HG03280 (cell line): Measurements from ENCODE around the gene PCOLCE2.

Experiments used
- ATAC-seq: cut with Tn5 transposase; IDR thresholded peaks from one replicate; pipeline ENCODE4 v1.9.1; 2021; ENCODE audit warnings: mild to moderate bottlenecking, moderate library complexity; ENCODE audit not compliant: unreplicated experiment

PCOLCE2 gene

DNA sequence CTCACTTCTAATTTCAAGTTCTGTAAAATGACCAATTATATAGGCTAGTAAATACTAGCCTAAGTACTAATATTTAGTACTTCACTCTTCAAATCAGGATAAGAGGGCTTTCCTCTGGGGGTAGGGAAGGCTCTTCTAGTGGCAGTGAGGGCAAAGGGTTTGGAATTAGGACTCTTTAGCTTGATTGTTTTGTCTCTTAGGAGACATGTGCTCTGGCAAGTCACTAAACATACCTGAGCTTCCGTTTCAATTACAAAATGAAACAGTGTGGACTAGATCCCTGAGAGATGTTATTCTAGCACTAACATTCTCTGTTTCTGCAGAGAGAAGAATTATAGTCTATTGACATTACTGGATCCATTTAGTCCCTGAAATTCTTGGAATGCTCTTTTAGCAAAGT is 71.5 kb downstream of the PCOLCE2 start:
- ATAC-seq = no peak

DNA sequence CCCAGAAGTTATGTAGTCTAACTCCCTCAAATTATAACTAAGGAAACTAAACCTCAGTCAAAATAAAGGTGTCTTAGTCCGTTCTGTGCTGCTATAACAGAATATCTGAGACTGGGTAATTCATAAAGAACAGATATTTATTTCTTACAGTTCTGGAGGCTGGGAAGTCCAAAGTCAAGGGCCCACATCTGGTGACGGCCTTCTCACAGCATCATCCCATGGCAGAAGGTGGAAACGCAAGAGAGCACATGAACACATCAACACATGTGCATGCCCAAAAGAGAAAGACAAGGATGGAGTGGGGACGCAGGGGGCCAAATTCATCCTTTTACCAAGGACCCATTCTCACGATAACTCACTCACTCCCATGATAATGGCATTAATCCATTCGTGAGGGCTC is 73.1 kb downstream of the PCOLCE2 start:
- ATAC-seq = no peak

DNA sequence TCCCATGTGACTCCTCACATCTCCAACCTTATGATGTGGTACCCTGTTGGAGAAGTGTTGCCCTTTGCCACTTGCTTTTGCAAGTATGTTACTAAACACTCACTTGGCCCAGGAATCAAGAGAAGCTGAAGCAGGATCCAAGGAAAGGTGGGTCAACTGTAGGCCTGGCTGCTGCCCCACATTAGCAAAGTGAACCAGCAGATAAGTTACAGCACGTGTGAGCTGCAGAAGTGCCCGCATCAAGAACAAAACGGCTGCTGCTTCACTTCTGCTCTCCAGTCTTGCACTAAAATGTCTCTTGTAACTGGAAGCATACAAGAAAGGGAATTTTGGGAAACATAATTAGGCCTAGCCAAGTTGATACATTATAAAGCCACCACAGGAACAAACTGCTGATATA is 79.6 kb downstream of the PCOLCE2 start:
- no peak for ATAC-seq

DNA sequence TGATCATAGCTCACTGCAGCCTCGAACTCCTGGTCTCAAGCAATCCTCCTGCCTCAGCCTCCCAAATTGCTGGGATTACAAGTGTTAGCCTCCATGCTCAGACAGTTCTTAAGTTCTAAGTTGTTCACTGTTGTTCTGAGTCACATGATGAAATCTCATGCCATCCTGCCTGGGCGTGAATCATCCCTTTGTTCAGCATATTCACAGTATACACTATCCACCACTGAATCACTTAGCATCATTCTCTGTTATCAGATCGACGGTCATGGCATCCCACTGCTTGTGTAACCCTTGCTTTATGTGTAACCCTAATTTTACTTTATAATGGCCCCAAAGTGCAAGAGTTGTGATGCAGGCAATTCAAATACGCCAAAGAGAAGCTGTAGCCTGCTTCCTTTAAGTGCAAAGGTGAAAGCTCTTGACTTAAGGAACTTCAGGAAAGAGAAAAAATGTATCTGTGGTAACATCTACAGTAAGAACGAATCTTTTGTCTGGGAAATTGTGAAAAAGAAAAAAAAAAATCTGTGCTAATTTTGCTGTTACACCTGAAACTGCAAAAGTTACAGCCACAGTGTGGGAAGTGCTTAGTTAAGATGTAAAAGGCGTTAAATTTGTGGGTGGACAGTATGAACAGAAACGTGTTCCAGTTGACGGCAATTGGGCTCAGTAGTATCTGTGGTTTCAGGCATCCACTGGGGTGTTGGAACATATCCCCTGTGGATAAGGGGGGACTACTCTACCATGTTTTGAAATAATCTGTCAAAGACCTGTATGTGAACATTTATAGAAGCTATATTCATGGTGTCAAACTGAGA is 80.6 kb downstream of the PCOLCE2 start:
- ATAC-seq = no peak

DNA sequence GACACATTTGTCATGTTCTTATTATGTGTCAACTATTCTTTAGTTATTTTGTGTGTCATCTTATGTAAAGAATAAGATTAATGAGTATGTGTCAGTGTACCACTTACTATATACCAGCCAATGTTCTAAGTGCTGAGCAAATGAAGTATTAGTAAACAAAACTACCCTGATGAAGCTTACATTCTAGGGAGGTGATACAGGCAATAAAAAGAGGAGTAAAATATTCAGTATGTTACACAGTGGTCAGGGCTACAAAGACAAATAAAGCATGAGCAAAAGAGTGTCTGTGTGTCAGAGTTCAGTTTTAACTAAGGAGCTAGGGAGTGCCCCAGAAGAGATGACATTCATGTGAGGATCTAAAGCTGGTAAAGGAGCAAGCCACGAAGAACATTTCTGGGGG is 86.0 kb downstream of the PCOLCE2 start:
- ATAC-seq = no peak

DNA sequence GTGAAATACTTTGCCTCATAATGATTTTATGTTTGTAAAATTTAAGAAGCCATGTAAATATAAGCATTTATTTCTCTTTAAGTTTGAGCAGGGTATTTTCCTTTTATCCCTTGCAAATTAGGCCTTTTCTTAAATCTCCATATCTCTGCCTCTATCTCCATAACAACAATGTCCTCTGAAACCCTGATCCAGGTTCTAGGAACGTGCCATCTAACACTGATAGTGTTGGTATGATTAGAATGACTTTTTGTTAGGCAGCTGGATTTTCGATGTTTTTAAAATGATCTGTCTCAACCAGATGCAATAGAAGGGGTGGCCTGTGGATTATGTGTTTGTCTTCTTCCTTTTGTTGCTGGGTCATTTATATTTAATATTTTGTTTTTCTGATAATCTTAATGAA is 87.1 kb downstream of the PCOLCE2 start:
- ATAC-seq = no peak

DNA sequence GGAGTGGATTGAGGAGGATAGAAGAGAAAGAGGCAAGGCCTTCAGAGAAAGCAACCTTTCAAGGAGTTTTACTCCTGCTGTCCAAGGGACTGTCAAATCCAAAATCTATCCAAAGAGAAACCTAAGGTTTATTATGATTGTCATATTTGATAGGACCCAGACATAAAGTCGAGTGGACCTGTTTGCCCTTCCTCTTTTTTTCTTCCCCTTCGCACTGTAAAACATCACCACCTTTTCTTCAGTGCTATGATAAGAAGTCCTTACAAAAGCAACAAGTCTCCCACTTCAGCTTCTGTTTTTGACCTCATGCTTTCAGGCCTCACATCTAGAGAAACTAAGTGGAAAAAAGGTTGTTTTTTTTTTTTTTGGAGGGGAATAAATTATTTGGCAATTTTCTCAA is 92.1 kb downstream of the PCOLCE2 start:
- no peak for ATAC-seq

DNA sequence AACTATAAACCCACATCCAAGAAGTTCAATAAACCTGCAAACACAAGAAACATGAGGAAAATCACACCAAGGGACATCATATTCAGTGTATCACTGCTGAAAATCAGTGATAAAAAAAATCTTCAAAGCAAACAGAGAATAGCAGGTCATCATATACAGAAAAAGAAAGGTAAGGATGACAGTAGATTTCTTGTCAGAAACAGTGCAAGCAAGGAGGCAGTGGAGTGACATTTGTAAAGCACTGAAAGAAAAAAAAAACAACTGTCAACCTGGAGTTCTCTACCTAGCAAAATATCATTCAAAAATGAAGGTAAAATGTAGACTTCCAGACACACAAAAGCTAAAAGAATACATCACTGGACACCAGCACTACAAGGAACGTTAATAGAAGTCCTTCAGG is 93.6 kb downstream of the PCOLCE2 start:
- ATAC-seq = no peak

DNA sequence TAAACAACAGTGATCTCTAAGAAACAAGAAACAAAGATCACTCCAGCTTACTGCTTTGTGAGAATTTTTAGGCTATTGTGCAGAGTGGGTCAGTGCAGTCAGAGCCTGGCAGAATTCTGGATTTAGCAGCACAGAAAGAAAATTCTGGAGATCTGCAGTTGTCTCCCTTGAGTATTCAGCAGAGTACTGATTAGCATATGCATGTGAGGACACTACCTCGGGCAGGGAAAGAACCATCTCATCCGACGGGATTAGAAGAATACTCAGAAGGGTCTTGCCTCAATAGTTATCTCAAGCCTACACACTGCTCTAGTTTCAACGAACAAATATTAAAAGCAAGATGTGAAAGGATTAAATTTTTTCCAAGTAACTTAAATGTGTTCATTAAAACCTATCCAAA is 94.4 kb downstream of the PCOLCE2 start:
- ATAC-seq = no peak

DNA sequence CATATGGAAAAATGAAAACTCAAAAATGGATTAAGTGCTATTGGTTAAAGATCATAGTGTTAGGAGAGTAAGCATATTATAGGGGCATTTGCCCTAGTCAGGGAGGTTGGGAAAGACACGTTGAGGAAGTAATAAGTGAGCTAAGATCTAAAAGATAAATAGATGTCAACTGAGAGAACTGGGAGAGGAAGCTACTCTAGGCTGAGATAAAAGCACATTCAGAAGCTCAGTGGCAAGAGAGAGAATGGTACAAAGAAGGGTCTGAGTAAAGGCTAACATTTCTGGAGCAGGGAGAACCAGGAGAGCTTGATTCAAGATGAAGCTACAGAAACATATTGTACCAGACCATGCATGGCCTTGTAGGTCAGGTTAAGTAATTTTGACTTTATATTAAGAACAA is 101.2 kb downstream of the PCOLCE2 start:
- ATAC-seq = no peak

DNA sequence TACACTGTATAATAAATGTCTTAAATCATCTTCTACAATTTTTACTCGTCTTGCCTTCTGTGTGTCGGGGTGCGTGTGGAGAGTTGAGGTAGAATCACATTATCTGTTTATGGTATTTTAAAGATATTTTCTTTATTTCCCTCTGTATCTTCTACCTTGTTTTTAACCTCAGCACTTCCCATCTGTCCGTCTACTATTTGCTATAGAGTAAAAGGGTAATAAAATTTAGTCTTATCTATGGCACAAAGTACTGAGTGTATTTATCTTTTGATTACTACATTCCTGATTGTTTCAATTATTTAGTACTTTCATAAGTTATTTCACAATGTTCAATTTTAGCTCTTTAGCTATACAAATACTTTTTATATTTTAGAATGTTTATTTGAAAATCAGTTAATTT is 102.9 kb downstream of the PCOLCE2 start:
- ATAC-seq = no peak

DNA sequence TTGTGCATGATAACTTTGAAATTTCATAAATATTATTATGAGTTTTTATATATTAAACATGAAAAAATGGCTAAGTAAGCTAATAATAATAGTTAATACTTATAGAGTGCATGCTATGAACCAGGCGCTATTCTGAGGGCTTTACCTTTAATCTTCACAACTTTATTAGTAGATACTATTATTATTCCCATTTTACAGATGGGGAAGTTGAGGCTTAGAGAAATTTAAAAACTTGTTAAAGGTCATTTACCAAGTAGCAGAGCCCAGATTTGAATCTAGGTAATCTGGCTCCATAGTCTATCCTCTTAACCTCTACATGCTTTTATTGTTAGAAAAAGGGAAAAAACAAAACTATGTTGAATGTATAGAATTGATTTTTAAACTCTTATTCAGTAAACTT is 104.7 kb downstream of the PCOLCE2 start:
- ATAC-seq = no peak

DNA sequence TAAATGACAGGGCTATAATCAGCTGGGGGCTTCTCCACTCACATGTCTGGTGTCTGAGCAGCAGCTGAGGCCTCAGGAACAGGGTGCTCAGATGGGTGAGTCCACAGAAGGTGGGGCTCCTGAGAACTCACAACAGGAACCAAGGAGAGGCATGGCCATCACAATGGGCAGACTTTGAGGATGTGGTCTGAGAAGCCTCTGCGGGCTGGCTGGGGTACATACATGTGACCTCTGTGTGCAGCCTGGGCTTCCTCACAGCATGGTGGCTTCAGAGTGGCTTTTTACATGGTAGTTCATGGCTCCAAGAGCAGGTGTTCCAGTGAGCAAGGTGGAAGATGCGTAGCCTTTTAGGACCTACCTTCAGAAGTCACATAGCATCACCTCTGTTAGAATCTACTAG is 106.3 kb downstream of the PCOLCE2 start:
- ATAC-seq = no peak

DNA sequence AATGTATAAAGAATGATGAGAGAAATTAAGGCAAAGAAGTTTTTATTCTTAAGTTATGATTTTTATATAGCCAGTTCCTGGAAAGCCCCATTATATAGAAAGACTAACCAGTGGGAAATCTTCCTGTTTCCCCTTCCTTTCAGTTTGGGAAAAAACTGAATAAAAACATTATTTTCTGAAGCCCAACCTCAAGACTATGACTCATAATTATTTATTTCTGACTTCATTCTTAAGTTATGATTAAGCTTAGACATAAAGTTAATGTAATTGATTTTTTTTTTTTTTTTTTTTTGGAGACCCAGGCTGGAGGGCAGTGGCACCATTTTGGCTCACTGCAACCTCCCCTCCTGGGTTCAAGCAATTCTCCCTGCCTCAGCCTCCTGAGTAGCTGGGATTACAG is 109.3 kb downstream of the PCOLCE2 start:
- ATAC-seq = no peak

DNA sequence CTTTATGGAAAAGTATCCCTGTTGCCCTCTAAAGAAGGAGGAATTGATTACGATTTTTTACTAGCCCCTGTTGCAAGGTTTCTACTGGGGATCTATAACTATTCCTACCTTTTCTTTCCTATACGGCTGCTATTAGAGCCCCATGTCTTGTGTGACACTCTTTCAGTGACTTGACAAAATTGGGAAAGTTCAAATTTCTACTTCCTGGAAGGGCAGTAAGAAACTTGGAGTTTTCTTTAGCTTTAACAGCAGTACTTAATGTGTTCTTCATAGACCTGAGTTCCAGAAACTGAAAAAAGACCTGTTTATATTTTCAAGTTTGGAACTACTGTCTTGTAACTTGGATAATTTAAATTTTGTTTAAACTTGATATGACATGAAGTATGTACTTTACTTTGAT is 110.3 kb downstream of the PCOLCE2 start:
- ATAC-seq = no peak

DNA sequence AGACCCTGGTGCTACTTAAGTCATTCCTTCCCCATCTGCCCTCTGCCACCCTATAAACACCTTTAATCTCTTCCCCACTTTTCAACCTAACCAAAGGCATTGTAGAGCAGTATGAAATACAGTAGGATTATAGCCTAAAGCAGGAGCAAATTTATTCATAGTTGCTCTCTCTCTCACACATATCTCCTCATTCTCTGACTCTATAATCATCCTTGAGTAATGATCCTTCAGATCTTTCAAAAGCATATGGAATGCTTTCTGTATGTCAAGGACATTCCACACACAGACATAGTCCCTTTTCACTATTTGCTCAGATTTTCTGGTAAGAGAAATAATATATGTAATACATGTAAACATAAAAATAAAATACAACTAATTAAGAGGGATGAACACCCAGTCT is 111.0 kb downstream of the PCOLCE2 start:
- ATAC-seq = no peak

DNA sequence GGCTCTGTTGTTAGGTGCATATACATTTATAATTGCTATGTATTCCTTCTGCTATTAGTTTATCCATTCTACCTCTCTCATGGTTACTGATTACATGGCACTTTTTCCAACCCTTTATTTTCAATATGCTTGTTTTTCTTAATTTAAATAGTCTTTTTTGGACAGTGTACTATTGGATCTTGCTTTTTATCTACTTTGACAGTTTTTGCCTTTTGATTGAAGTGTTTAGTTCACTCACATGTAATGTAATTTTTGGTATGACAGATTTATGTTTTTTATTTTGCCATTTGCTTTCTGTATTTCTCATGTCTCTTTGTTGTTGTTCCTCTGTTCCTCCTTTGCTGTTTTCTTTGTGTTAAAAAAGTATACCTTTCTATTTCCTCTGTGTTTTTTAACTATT is 120.5 kb downstream of the PCOLCE2 start:
- no peak for ATAC-seq
